MM.1S (cell line): ENCODE data around the gene CCBE1.

Source experiments
- DNase-seq: peaks from one replicate; pipeline ENCODE4 v3.0.0-alpha.2; 2015
- H2AFZ ChIP-seq: fragments of 300-600 bp; sonication (generic); 2 replicates; pipeline ENCODE4 v1.6.0; 2016; ENCODE audit warnings: antibody characterized with exemption, low read length
- H3F3A ChIP-seq: fragments of 300-600 bp; sonication (generic); 2 replicates; pipeline ENCODE4 v1.6.1; 2016; ENCODE audit warnings: mild to moderate bottlenecking, antibody characterized with exemption, low read length, moderate library complexity, mixed read lengths; ENCODE audit not compliant: insufficient read depth
- H3K27ac ChIP-seq: fragments of 300-600 bp; sonication (generic); 2 replicates; pipeline ENCODE4 v1.5.1; 2016; ENCODE audit warnings: mild to moderate bottlenecking, low read length
- H3K27me3 ChIP-seq: fragments of 300-600 bp; sonication (generic); replicated peaks from 2 replicates; pipeline ENCODE4 v1.6.0; 2016; ENCODE audit warnings: low read length; ENCODE audit not compliant: insufficient read depth
- H3K36me3 ChIP-seq: fragments of 300-600 bp; sonication (generic); replicated peaks from 2 replicates; pipeline ENCODE4 v1.6.1; 2016; ENCODE audit warnings: mild to moderate bottlenecking, low read length, mixed read lengths; ENCODE audit not compliant: insufficient read depth
- H3K4me1 ChIP-seq: fragments of 300-600 bp; sonication (generic); 2 replicates; pipeline ENCODE4 v1.6.1; 2016; ENCODE audit warnings: low read length, mixed read lengths
- H3K4me2 ChIP-seq: fragments of 300-600 bp; sonication (generic); 2 replicates; pipeline ENCODE4 v1.6.0; 2016; ENCODE audit warnings: low read depth, low read length
- H3K4me3 ChIP-seq: fragments of 300-600 bp; sonication (generic); 2 replicates; pipeline ENCODE4 v1.5.1; 2016; ENCODE audit warnings: low read length, mixed read lengths
- H3K79me2 ChIP-seq: fragments of 300-600 bp; sonication (generic); 2 replicates; pipeline ENCODE4 v1.6.1; 2016; ENCODE audit warnings: mixed run types, low read length, mixed read lengths
- H3K9ac ChIP-seq: fragments of 300-600 bp; sonication (generic); 2 replicates; pipeline ENCODE4 v1.6.1; 2016; ENCODE audit warnings: low read length, mixed read lengths
- H3K9me2 ChIP-seq: fragments of 300-600 bp; sonication (generic); replicated peaks from 2 replicates; pipeline ENCODE4 v1.6.1; 2016; ENCODE audit warnings: mild to moderate bottlenecking, low read length, mixed read lengths; ENCODE audit not compliant: insufficient read depth
- H3K9me3 ChIP-seq: fragments of 300-600 bp; sonication (generic); replicated peaks from 2 replicates; pipeline ENCODE4 v1.6.1; 2016; ENCODE audit warnings: mild to moderate bottlenecking, low read length, mixed read lengths; ENCODE audit not compliant: insufficient read depth
- H4K20me1 ChIP-seq: fragments of 300-600 bp; sonication (generic); 2 replicates; pipeline ENCODE4 v1.6.1; 2016; ENCODE audit warnings: mild to moderate bottlenecking, low read length, moderate library complexity, mixed read lengths; ENCODE audit not compliant: insufficient read depth
- CTCF ChIP-seq: fragments of 300-600 bp; sonication (generic); IDR thresholded peaks from 2 replicates; pipeline ENCODE4 v1.5.1; 2016; ENCODE audit warnings: antibody characterized with exemption, low read length, mixed read lengths
- EZH2 ChIP-seq: fragments of 300-600 bp; sonication (generic); optimal IDR thresholded peaks from 2 replicates; pipeline ENCODE3; 2017; ENCODE audit warnings: low read depth, mild to moderate bottlenecking, antibody characterized with exemption, low read length, mixed read lengths
- EZH2phosphoT487 ChIP-seq: fragments of 300-600 bp; sonication (generic); IDR thresholded peaks from 2 replicates; pipeline ENCODE4 v1.6.1; 2018; ENCODE audit warnings: antibody characterized with exemption, low read length

CCBE1 gene

GRCh38 chr18:59567431-59567830 lies 129.8 kb downstream of the CCBE1 start:
- H3K4me1 ChIP-seq, result no peaks in the 10 kb centered on the region
- no peak for DNase-seq
- H3K4me3 ChIP-seq, result no peak overlapping the region
- no peak overlapping the region for H3K9ac ChIP-seq
- H3K36me3 ChIP-seq, result no peaks in the 10 kb centered on the region
- H3K4me2 ChIP-seq, result no peak overlapping the region
- no peak overlapping the region for H3K27ac ChIP-seq
- no peaks in the 10 kb centered on the region for H3K9me3 ChIP-seq
- no peaks in the 10 kb centered on the region for H3K79me2 ChIP-seq
- no peak overlapping the region for H2AFZ ChIP-seq
- H3K9me2 ChIP-seq, result no peaks in the 10 kb centered on the region
- no peaks in the 10 kb centered on the region for H3K27me3 ChIP-seq
- H4K20me1 ChIP-seq, result no peaks in the 10 kb centered on the region
- no peak for TF ChIP-seq CTCF
- no peak for TF ChIP-seq EZH2
- no peak for TF ChIP-seq EZH2phosphoT487
- H3F3A ChIP-seq, result no peaks in the 10 kb centered on the region

GRCh38 chr18:59566533-59566971 lies 130.7 kb downstream of the CCBE1 start:
- no peaks in the 10 kb centered on the region for H3K9me3 ChIP-seq
- H3K4me1 ChIP-seq, result no peaks in the 10 kb centered on the region
- H3K4me3 ChIP-seq, result no peak overlapping the region
- no peak for TF ChIP-seq EZH2
- TF ChIP-seq CTCF, result no peak
- no peak for TF ChIP-seq EZH2phosphoT487
- no peak overlapping the region for H3K9ac ChIP-seq
- no peaks in the 10 kb centered on the region for H3F3A ChIP-seq
- H3K79me2 ChIP-seq, result no peaks in the 10 kb centered on the region
- DNase-seq, result no peak
- no peaks in the 10 kb centered on the region for H3K27me3 ChIP-seq
- H3K4me2 ChIP-seq, result no peak overlapping the region
- H3K27ac ChIP-seq, result no peak overlapping the region
- H3K36me3 ChIP-seq, result no peaks in the 10 kb centered on the region
- no peak overlapping the region for H2AFZ ChIP-seq
- no peaks in the 10 kb centered on the region for H4K20me1 ChIP-seq
- H3K9me2 ChIP-seq, result no peaks in the 10 kb centered on the region

DNA sequence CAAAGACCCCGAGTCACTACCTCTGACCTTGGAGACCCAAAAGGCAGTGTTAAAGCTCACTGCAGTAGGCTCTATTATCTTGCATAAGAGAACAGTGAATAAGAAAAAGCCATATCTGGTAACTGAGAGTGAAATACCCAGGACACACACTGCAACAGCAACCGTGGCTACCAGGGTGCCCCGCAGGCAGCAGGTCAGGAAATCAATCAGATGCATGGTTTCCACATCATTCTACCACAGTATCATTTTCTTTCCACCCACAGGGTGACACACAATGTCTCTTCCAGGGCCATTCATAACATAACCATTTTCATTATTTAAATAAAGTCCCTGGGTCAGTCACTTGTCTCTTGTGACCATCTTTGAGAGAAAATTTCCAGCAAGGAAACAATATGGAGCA lies 131.3 kb downstream of the CCBE1 start:
- Histone ChIP-seq H3F3A (no peaks in the 10 kb centered on the region), H3K36me3 (no peaks in the 10 kb centered on the region), H2AFZ (no peak overlapping the region), H4K20me1 (no peaks in the 10 kb centered on the region), H3K27me3 (no peaks in the 10 kb centered on the region), H3K9ac (no peak overlapping the region), H3K4me1 (no peaks in the 10 kb centered on the region), H3K4me3 (no peak overlapping the region), H3K79me2 (no peaks in the 10 kb centered on the region), H3K4me2 (no peak overlapping the region), H3K27ac (no peak overlapping the region), H3K9me3 (no peaks in the 10 kb centered on the region), H3K9me2 (no peaks in the 10 kb centered on the region)
- DNase-seq, result no peak
- TF ChIP-seq EZH2phosphoT487 (no peak), EZH2 (no peak), CTCF (no peak)
